GM18868 (cell line): ENCODE measurements around the gene BID.

Source experiments
- ATAC-seq: cut with Tn5 transposase; IDR thresholded peaks from one replicate; pipeline ENCODE4 v1.9.1; 2021; ENCODE audit warnings: mild to moderate bottlenecking, moderate library complexity; ENCODE audit not compliant: unreplicated experiment

The BID gene

GRCh38 chr22:17774206-17774925, at the start of gene BID:
Gene BID, minus strand, starts transcription at chr22:17774469. Its CDS starts 24,353 bp downstream, at chr22:17750116.
- peak; percentile 37 for ATAC-seq

- no peak for ATAC-seq
These were observed 49.7 kb upstream of the BID start for GRCh38 chr22:17823964-17824363.

GRCh38 chr22:17823226-17823625, 49.0 kb upstream of the BID start:
- no peak for ATAC-seq

- no peak for ATAC-seq
These were observed 47.8 kb upstream of the BID start for GRCh38 chr22:17822087-17822486.

- ATAC-seq, result no peak
These were observed 46.7 kb upstream of the BID start for GRCh38 chr22:17820879-17821439.

GRCh38 chr22:17818649-17819048, 44.4 kb upstream of the BID start:
- ATAC-seq, result no peak

- ATAC-seq, result no peak
These were observed 43.9 kb upstream of the BID start for GRCh38 chr22:17818180-17818579.

GRCh38 chr22:17817511-17818065, 43.3 kb upstream of the BID start:
- ATAC-seq, result no peak

GRCh38 chr22:17817079-17817478, 42.8 kb upstream of the BID start:
- ATAC-seq, result no peak

- ATAC-seq, result no peak
These were observed 42.4 kb upstream of the BID start for GRCh38 chr22:17816649-17817048.

- no peak for ATAC-seq
These were observed 41.5 kb upstream of the BID start for GRCh38 chr22:17815703-17816254.

GRCh38 chr22:17814830-17815229, 40.6 kb upstream of the BID start:
- no peak for ATAC-seq

GRCh38 chr22:17814084-17814483, 39.8 kb upstream of the BID start:
- ATAC-seq, result no peak

GRCh38 chr22:17811119-17811518, 36.9 kb upstream of the BID start:
- no peak for ATAC-seq

GRCh38 chr22:17810570-17811116, 36.4 kb upstream of the BID start:
- no peak for ATAC-seq

GRCh38 chr22:17808693-17809403, 34.6 kb upstream of the BID start:
- no peak for ATAC-seq

- no peak for ATAC-seq
These were observed 33.5 kb upstream of the BID start for GRCh38 chr22:17807578-17808410.

- ATAC-seq, result no peak
These were observed 32.8 kb upstream of the BID start for GRCh38 chr22:17807086-17807485.

- ATAC-seq, result no peak
These were observed 32.2 kb upstream of the BID start for GRCh38 chr22:17806437-17806836.

- ATAC-seq, result no peak
These were observed 30.2 kb upstream of the BID start for GRCh38 chr22:17804331-17805080.
